NB4 (cell line): ENCODE data around the gene MACO1.
"Not testable (repeated sequence)": the region's sequence is repeated elsewhere in the genome, so short reads cannot be mapped to it uniquely, and the experiment has no call there.

ENCODE experiments used
- DNase-seq: peaks from one replicate; pipeline ENCODE4 v3.0.0; 2010; ENCODE audit warnings: low read depth
- H3K4me3 ChIP-seq: one replicate; pipeline ENCODE4 v1.5.1; 2011; ENCODE audit warnings: mild to moderate bottlenecking, low read depth, low read length, moderate library complexity
- MYC ChIP-seq: IDR thresholded peaks from 2 replicates; pipeline ENCODE4 v1.6.1; 2011; ENCODE audit warnings: low read depth, low read length
- POLR2A ChIP-seq: IDR thresholded peaks from 2 replicates; pipeline ENCODE4 v1.6.1; 2011; ENCODE audit warnings: mild to moderate bottlenecking; ENCODE audit not compliant: insufficient read length; ENCODE audit errors: extremely low read depth
- TF ChIP-seq, protein P1 (sequence below): IDR thresholded peaks from one replicate; pipeline ENCODE4 v1.5.1; 2012; ENCODE audit warnings: low read depth, low read length
- TF ChIP-seq, protein P2 (sequence below): IDR thresholded peaks from 2 replicates; pipeline ENCODE4 v1.6.1; 2011; ENCODE audit warnings: low read depth, low read length

MACO1 gene

DNA sequence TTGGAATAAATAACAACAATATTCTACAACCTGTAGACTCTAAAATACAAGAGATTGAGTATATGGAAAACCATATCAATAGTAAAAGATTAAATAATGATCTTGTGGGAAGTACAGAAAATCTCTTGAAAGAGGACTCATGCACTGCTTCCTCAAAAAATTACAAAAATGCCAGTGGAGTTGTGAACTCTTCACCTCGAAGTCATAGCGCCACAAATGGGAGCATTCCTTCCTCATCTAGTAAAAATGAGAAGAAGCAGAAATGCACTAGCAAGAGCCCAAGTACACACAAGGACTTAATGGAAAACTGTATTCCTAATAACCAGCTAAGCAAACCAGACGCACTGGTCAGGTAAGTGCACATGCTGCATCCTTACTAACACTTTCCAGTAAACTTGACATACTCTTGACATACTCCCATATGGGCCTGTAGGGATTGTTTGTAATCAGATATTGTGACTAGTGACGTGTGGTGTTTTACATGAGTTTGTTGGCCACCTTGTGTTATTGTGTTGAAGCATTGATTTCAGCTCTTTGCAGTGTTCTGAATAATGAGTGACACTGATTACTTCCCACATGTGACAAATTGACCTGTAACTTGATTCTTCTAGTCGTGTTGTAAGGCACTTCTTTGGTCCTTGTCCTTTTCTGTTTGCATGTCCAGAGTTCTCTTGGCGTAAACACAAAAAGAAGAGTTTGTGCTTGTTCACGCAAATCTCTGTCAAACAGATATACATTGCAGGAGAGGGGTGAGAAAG, 28.0 kb downstream of the MACO1 start:
- DNase-seq = peak; percentile 10
- TF ChIP-seq, protein P1, sequence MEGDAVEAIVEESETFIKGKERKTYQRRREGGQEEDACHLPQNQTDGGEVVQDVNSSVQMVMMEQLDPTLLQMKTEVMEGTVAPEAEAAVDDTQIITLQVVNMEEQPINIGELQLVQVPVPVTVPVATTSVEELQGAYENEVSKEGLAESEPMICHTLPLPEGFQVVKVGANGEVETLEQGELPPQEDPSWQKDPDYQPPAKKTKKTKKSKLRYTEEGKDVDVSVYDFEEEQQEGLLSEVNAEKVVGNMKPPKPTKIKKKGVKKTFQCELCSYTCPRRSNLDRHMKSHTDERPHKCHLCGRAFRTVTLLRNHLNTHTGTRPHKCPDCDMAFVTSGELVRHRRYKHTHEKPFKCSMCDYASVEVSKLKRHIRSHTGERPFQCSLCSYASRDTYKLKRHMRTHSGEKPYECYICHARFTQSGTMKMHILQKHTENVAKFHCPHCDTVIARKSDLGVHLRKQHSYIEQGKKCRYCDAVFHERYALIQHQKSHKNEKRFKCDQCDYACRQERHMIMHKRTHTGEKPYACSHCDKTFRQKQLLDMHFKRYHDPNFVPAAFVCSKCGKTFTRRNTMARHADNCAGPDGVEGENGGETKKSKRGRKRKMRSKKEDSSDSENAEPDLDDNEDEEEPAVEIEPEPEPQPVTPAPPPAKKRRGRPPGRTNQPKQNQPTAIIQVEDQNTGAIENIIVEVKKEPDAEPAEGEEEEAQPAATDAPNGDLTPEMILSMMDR = no peak
- TF ChIP-seq POLR2A (no peak), MYC (no peak)
- TF ChIP-seq, protein P2, sequence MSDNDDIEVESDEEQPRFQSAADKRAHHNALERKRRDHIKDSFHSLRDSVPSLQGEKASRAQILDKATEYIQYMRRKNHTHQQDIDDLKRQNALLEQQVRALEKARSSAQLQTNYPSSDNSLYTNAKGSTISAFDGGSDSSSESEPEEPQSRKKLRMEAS = no peak
- H3K4me3 ChIP-seq = no peak overlapping the region

DNA sequence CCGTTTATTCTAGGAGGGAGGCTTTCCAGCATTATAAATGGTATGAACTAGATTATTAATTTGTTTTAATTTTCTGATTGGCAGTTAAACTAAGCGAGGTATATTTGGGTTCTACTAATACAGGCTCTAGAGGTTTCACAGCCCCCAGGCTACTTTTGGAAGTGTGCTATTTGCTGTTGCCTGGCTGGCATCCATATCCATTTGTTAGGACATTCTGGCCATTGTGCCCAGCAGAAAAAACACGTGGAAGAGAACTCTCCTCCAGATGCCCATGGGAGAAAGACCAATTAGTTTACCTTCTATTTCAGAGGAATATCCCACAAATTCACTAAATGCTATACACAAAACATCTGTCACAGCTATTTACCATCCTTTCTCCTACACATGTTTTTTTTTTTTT, 29.3 kb downstream of the MACO1 start:
- TF ChIP-seq MYC (no peak), POLR2A (no peak)
- TF ChIP-seq, protein P2 = no peak
- TF ChIP-seq, protein P1 = no peak
- DNase-seq = no peak
- no peak overlapping the region for H3K4me3 ChIP-seq

DNA sequence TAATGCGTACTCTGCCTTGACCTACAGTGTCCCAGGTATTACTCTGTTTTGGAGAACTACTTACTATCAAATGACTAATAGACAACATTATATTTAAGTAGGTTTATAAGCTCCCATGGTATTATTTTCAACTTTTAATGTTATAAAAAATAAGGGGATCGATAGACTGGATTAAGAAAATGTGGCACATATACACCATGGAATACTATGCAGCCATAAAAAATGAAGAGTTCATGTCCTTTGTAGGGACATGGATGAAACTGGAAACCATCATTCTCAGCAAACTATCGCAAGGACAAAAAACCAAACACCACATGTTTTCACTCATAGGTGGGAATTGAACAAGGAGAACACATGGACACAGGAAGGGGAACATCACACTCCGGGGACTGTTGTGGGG, 30.1 kb downstream of the MACO1 start:
- not testable (repeated sequence) for H3K4me3 ChIP-seq, DNase-seq

DNA sequence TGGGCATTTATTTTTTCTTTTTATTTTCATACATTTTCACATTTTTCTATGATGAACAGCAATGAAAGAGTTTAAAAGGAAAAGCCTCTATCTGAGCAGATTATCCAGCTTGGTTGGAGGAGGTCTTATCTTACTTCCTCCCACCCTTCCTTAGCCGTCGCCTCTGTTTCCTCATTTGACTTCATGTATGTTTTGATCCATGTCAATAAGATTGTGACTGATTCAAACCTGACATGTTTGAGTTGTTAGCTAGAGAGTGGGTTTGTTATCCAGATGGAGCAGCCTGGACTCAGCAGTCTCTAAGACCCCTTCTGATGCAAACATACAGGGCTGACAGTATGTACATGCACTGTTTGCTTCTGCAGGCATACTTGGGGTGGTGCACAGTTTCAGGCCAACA, 31.2 kb downstream of the MACO1 start:
- DNase-seq = no peak
- no peak overlapping the region for H3K4me3 ChIP-seq
- TF ChIP-seq MYC = no peak
- TF ChIP-seq POLR2A = no peak
- TF ChIP-seq, protein P2 = no peak
- TF ChIP-seq, protein P1 = no peak

DNA sequence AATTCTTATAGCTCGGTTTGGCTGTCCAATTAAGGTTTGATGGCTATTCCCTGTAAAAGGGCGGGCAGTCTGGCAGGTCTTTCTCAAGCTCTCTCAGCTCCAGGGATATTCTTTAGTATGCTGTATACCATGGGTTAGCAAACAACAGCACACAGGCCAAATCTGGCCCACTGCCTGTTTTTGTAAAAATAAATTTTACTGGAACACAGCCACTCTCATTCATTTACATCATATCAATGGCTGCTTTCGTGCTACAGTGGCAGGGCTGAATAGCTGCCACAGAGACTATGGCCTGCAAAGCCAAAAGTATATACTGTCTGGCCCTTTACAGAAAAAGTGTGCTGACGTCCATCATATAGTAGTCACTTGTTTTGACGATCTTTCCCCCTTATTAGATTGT, 32.0 kb downstream of the MACO1 start:
- DNase-seq = no peak
- H3K4me3 ChIP-seq = no peak overlapping the region
- TF ChIP-seq POLR2A = no peak
- TF ChIP-seq, protein P2 = no peak
- TF ChIP-seq, protein P1 = no peak
- no peak for TF ChIP-seq MYC

DNA sequence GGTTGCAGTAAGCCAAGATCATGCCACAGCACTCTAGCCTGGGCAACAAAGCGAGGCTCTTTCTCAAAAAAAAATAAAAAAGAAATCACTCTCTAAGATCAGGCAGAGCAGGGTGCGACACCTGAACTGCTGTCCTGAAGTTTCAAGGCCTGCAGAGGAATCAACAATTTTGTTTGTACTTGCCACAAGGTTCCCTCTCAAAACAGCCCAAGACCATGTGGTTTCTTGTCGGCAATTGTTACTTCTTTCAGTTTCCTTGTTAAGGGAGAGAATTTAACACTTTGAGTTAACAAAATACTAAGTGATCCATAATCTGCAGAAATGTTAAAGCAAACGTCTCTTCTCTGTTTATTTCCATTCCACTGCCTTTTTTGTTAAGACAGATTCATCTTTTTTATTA, 36.5 kb downstream of the MACO1 start:
- TF ChIP-seq, protein P2 = no peak
- TF ChIP-seq, protein P1 = no peak
- no peak for TF ChIP-seq POLR2A
- TF ChIP-seq MYC = no peak
- no peak for DNase-seq
- H3K4me3 ChIP-seq = no peak overlapping the region
